Mesodermal cell (in vitro differentiated cells): ENCODE results near the gene RSRC1.
"Not testable (repeated sequence)": the region's sequence is repeated elsewhere in the genome, so short reads cannot be mapped to it uniquely, and the experiment has no call there.

Experiments
- H3K27ac ChIP-seq: 2 replicates; pipeline ENCODE4 v1.7.0; 2013; ENCODE audit warnings: mild to moderate bottlenecking, low read depth, low read length, moderate library complexity; ENCODE audit not compliant: severe bottlenecking
- H3K36me3 ChIP-seq: 2 replicates; pipeline ENCODE4 v1.7.1; 2013; ENCODE audit warnings: mild to moderate bottlenecking, low read length, moderate library complexity; ENCODE audit not compliant: control insufficient read depth, insufficient read depth
- H3K4me1 ChIP-seq: one replicate; pipeline ENCODE4 v1.7.1; 2013; ENCODE audit warnings: mild to moderate bottlenecking, low read length; ENCODE audit not compliant: insufficient read depth, control insufficient read depth, poor library complexity, severe bottlenecking
- H3K4me3 ChIP-seq: 2 replicates; pipeline ENCODE4 v1.7.0; 2013; ENCODE audit warnings: low read length, control low read depth, mild to moderate bottlenecking; ENCODE audit not compliant: insufficient read depth, poor library complexity, severe bottlenecking; ENCODE audit errors: extremely low read depth
- H3K9me3 ChIP-seq: 2 replicates; pipeline ENCODE4 v1.7.1; 2013; ENCODE audit warnings: mild to moderate bottlenecking, low read length, moderate library complexity; ENCODE audit not compliant: control insufficient read depth
- WGBS, 2 experiments: methylation state at CpG; one replicate each; pipeline ENCODE4 v1.1.5; 2013; ENCODE audit warnings: missing lambda C conversion rate in 2 of 2; ENCODE audit not compliant: insufficient coverage in 2 of 2; 5-methylcytosine and 5-hydroxymethylcytosine counted together

The RSRC1 gene

DNA sequence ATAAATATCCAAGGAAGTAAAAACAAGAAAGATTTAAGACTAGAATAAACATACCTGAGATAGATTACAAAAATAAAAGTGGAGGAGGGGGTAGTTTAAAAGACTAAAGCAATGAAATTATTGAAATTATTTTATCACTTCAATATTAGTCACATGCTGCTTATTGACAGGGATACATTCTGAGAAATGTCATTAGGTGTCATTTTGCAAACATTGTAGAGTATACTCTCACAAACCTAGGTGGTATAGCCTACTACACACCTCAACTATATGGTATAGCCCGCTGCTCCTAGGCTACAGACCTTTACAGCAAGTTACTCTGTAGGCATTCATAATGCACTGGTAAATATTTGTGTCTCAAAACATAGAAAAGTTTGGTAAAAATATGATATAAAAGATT lies 384.0 kb downstream of the RSRC1 start:
- WGBS, 2 experiments = no CpG with 5 or more reads among the region's 1 CpG
- Histone ChIP-seq H3K9me3 (no peaks in the 10 kb centered on the region), H3K36me3 (no peaks in the 10 kb centered on the region), H3K4me3 (no peak overlapping the region), H3K27ac (no peak overlapping the region), H3K4me1 (no peaks in the 10 kb centered on the region)

DNA sequence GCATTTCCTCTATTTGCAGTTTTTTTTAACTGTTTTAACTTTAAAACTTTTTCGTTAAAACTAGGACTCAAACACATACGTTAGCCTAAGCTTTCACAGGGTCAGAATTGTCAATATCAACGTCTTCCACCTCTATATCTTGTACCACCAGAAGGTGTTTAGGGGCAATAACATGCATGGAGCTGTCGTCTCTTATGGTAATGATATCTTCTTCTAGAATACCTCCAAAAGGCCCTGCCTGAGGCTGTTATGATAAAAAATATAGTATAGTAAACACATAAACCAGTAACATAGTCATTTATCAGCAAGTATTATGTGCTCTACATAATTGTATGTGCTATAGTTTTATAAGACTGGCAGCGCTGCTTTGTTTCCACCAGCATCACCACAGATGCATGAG lies 384.8 kb downstream of the RSRC1 start:
- WGBS, 2 experiments = 64 to 66% methylated on average over 2 of the region's 5 CpGs
- no peaks in the 10 kb centered on the region for H3K4me1 ChIP-seq
- H3K36me3 ChIP-seq = no peaks in the 10 kb centered on the region
- no peak overlapping the region for H3K4me3 ChIP-seq
- H3K27ac ChIP-seq = no peak overlapping the region
- no peaks in the 10 kb centered on the region for H3K9me3 ChIP-seq

DNA sequence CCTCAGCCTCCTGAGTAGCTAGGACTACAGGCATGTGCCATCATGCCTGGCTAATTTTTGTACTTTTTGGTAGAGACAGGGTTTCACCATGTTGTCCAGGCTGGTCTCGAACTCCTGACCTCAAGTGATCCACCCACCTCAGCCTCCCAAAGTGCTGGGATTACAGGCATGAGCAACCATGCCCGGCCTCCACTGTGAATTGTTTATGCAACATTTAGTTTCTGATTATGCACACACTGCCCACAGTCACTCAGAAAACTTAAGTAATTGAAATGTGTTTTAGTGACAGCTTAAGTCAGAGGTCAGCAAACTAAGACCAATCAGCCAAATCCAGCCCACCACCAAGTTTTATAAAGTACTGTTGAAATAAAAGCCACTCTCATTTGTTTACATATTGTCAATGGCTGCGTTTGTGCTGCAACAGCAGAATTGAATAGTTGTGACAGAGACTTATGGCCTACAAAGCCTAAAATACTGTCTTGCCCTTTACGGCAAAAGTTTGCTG lies 385.6 kb downstream of the RSRC1 start:
- not testable (repeated sequence) for H3K4me1 ChIP-seq, H3K36me3 ChIP-seq, H3K4me3 ChIP-seq, H3K9me3 ChIP-seq, H3K27ac ChIP-seq
- 100% methylated on average over 1 of the region's 4 CpGs for WGBS, 2 experiments

DNA sequence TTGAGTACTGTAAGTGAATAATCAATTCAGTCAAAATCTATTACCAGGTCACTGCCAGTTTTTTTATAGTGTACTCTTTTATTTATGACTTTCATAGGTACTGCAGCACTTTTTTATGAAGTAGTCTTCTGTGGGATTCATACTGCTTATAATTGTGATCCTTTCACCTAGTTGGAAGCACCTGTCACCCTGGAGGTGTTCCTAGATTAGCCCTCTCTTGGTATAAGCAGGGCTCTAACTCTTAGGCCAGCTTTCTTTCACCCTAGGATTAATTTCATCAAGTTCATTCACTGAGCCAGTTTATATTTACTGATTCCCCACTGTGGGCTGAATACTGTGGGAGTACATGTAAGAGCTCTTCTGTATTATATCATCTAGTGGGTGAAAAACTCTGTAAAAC lies 395.2 kb downstream of the RSRC1 start:
- no peaks in the 10 kb centered on the region for H3K9me3 ChIP-seq
- no peaks in the 10 kb centered on the region for H3K36me3 ChIP-seq
- no peak overlapping the region for H3K27ac ChIP-seq
- no peaks in the 10 kb centered on the region for H3K4me1 ChIP-seq
- H3K4me3 ChIP-seq = no peak overlapping the region

DNA sequence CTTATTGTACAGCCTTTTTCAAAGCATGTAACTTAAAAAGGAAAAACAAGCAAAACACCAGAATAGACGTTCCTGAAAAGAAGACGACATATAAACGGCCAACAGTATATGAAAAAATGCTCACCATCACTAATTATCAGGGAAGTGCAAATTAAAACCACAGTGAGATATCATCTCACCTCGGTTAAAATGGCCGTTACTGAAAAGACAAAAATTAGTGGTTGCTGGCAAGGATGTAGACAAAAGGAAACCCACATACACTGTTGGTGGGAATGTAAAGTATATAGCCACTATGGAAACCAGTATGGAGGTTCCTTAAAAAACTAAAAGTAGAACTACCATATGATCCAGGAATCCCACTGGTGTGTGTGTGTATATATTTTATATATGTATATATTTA lies 396.6 kb downstream of the RSRC1 start:
- Histone ChIP-seq H3K36me3 (no peaks in the 10 kb centered on the region), H3K4me1 (no peaks in the 10 kb centered on the region), H3K27ac (no peak overlapping the region), H3K4me3 (no peak overlapping the region), H3K9me3 (no peaks in the 10 kb centered on the region)
- 82 to 93% methylated on average over 2 of the region's 5 CpGs for whole genome bisulfite sequencing, 2 experiments

DNA sequence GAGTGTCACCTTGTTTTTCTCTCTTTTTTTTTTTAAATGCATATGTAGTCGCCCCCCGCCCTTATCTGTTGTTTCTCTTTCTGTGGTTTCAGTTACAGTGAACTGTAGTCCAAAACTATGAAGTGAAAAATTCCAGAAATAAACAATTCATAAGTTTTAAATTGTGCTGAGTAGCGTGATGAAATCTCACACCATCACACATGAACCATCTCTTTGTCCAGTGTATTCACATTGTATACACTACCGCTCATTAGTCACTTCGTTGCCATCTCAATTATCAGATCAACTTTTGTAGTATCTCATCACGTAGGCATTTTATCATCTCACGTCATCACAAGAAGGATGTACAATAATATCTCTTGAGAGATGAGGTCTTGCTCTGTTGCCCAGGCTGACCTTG lies 398.6 kb downstream of the RSRC1 start:
- Histone ChIP-seq H3K27ac (peak overlapping the region; percentile 43), H3K4me1 (no peaks in the 10 kb centered on the region), H3K9me3 (no peaks in the 10 kb centered on the region), H3K36me3 (no peaks in the 10 kb centered on the region), H3K4me3 (no peak overlapping the region)
- 80 to 96% methylated on average over 2 to 3 of the region's 7 CpGs for WGBS, 2 experiments

DNA sequence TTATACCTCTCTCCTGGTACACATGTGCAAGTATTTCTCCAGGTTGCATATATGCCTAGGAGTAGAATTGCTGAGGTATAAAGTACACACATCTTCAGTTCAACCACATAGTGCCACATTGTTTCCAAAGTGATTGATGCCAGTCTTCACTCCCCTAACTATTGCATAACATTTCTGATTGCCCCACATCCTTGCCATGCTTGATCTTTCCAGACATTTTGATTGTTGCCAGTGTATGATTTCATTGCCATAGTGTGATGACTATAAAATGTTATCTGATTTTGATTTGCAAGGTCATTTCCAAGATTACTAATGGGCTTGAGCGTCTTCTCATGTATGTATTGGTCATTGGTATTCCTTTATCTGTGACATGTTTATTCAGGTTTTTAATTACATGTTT lies 400.0 kb downstream of the RSRC1 start:
- Histone ChIP-seq H3K4me1 (no peaks in the 10 kb centered on the region), H3K4me3 (no peak overlapping the region), H3K36me3 (no peaks in the 10 kb centered on the region), H3K9me3 (no peaks in the 10 kb centered on the region), H3K27ac (no peak overlapping the region)
- WGBS, 2 experiments = no CpG with 5 or more reads among the region's 1 CpG

DNA sequence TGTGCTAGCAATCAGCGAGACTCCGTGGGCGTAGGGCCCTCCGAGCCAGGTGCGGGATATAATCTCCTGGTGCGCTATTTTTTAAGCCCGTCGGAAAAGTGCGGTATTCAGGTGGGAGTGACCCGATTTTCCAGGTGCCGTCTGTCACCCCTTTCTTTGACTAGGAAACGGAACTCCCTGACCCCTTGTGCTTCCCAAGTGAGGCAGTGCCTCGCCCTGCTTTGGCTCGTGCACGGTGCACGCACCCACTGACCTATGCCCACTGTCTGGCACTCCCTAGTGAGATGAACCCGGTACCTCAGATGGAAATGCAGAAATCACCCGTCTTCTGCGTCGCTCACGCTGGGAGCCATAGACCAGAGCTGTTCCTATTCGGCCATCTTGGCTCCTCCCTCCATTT lies 406.8 kb downstream of the RSRC1 start:
- not testable (repeated sequence) for H3K36me3 ChIP-seq, H3K9me3 ChIP-seq, H3K4me3 ChIP-seq, H3K27ac ChIP-seq, H3K4me1 ChIP-seq
- 93 to 97% methylated on average over 9 to 10 of the region's 22 CpGs for whole genome bisulfite sequencing, 2 experiments

DNA sequence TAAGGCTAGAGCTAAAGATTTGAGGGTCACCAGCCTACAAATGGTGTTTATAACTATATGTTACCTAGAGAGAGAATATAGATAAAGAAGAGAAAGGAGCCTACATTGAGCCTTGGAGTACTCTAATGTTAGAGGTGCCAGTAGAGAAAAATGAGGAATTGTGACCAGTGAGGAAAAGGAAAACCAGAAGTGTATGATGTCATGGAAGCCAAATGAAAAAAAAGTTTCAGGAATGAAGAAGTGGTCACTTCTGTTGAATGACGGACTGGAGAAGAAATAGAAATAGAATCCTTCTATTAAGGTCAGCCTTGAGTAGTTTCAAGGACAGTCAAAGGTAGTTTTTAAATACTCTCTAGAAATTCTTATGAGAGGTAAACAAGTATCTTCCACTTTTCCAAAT lies 409.9 kb downstream of the RSRC1 start:
- Histone ChIP-seq H3K4me3 (no peak overlapping the region), H3K9me3 (no peaks in the 10 kb centered on the region), H3K27ac (no peak overlapping the region), H3K4me1 (no peaks in the 10 kb centered on the region), H3K36me3 (no peaks in the 10 kb centered on the region)
- WGBS, 2 experiments = 100% methylated on average over 1 of the region's 1 CpG

DNA sequence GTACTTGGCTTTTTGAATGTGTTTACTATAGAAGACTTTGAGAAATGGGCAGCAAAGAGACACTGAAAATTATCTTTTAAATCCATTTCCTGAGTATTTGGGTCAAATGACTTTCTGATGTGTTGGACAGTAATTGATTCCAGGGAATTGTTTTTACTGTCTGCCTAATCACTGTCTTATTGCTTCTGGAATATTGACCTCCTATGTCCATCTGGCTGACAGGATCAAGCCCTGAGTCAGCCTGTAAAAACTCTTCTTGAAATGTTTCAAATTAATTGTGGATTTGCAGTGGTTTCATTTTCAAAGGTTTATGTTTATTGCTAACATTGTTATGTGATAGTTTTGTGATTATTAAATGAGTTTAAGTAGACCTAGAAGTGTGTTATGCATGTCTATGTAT lies 410.5 kb downstream of the RSRC1 start:
- Histone ChIP-seq H3K36me3 (no peaks in the 10 kb centered on the region), H3K9me3 (no peaks in the 10 kb centered on the region), H3K4me1 (no peaks in the 10 kb centered on the region), H3K27ac (no peak overlapping the region), H3K4me3 (no peak overlapping the region)

DNA sequence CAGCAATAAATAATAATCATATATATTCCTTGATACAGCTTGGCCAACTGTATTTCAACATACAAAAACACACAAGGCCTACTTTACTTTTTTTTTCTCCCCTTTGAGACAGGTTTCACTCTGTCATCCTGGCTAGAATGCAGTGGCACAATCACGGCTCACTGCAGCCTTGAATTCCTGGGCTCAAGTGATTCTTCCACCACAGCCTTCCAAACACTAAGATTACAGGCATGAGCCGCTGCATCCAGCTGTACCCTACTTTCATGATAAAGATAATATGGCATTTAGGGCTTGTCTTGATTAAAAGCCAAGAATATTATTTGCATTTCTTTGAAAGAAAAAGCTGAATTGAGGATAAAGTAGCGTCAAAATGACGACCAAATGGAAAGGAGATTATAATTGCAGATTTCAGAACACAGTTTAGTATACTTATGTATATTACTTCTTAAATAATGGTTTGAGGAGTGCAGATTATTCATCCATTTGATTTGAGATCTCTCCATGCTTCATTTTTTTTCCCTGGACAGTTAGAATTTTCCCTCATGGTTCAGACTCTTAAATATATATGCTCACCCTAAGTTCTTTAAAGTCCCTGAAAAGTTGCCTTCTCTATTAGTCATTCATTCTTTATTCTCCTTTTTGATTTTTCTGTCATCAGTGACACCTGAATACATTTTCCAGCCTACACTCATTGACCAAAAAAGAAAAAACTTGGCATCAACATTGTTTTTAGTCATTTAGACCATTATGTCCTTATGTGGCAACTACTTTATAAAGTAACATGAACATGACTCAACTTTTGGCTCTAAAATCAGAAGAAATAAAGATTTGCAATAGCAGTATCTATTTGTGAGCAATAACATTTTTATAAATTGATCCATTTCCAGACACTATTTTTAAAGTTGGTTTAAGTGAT lies 412.6 kb downstream of the RSRC1 start:
- WGBS, 2 experiments = 98% methylated on average over 3 of the region's 4 CpGs; no CpG with 5 or more reads in 1 of the 2 experiments
- Histone ChIP-seq H3K27ac (no peak overlapping the region), H3K4me1 (no peaks in the 10 kb centered on the region), H3K36me3 (no peaks in the 10 kb centered on the region), H3K9me3 (no peaks in the 10 kb centered on the region), H3K4me3 (no peak overlapping the region)
